ENCODE results near the gene GOLGA6L7. TPM values are rescaled to one million over a fixed set of nuclear protein-coding genes. Genes with fewer than 3 reads are reported as not detected.

Gene GOLGA6L7
- total RNA-seq, 1 experiment from 2014 or later: not detected

DNA sequence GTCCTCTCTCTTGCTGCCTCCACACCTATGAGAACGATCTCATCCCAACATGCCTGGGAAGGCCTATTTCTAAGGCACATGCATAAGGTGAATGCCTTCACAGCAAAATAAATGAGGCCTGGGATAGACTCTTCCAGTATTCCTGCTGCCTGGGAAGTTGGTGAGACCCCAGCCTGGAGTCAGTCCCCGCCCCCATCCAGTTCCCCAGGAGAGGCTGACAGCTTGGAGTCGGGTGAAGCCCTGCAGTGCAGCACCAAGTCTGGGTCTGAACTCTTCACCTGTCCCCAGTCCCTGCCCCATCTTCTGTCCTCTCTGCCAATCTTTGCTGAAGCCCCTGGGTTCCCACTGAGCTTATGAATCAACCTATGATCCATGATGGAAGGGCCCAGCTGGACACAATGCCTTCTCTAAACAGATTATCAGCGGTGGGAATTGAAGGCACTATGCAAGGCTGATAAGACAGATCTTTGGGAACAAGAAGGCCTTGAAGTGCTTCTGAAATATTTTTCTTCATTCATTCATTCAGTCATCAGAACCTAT is 27.1 kb upstream of the GOLGA6L7 start:
- no peak overlapping the region for H3K4me3 Mint-ChIP-seq (ENCODE audit: unreplicated experiment)
- no peak for DNase-seq

DNA sequence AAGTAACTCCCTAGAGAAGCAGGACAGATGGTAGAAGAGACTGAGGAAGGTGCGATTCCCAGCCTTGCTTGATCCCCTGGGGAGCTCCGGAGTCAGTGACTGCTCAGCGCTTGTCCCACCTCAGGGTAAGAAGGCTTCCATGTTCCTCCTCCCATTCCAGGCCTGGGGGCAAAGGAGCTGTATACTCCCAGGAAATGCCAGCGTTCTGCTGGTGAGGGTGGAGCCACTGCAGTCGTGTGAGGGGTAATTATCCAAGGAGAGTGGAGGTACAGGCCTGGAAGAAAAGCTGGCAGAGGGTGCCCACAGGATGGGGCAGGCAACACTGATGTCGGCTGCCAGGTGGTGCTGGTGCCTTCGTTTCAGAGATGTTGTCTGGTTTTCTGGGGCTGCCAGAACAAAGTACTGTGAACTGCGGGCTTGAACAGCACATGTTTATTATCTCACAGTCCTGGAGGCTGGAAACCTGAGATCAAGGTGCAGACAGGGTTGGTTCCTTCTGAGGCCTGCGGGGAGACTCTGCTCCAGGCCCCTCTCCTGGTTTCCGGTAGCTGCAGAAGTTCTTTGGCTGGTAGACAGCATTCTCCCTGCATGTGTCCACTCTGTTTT is 25.2 kb upstream of the GOLGA6L7 start:
- no peak overlapping the region for H3K4me3 Mint-ChIP-seq (ENCODE audit: unreplicated experiment)
- H3K9me3 Mint-ChIP-seq (ENCODE audit: unreplicated experiment): peaks cover under 1% of the 10 kb centered on the region
- BruUV-seq (replicated peaks): no TSS peak
- no peaks in the 10 kb centered on the region for H3K9me3 ChIP-seq
- ChIA-PET POLR2A (no interaction called here), CTCF (no interaction called here)
- TF ChIP-seq, protein P1, sequence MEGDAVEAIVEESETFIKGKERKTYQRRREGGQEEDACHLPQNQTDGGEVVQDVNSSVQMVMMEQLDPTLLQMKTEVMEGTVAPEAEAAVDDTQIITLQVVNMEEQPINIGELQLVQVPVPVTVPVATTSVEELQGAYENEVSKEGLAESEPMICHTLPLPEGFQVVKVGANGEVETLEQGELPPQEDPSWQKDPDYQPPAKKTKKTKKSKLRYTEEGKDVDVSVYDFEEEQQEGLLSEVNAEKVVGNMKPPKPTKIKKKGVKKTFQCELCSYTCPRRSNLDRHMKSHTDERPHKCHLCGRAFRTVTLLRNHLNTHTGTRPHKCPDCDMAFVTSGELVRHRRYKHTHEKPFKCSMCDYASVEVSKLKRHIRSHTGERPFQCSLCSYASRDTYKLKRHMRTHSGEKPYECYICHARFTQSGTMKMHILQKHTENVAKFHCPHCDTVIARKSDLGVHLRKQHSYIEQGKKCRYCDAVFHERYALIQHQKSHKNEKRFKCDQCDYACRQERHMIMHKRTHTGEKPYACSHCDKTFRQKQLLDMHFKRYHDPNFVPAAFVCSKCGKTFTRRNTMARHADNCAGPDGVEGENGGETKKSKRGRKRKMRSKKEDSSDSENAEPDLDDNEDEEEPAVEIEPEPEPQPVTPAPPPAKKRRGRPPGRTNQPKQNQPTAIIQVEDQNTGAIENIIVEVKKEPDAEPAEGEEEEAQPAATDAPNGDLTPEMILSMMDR (IDR thresholded peaks at IDR 0.05; ENCODE audit: insufficient read depth in 1 of 2, low read depth in 1 of 2, low read length in 1 of 2, severe bottlenecking in 1 of 2, unreplicated experiment in 1 of 2): no peak
- no peaks in the 10 kb centered on the region for H3K36me3 ChIP-seq (ENCODE audit: control insufficient read depth, insufficient read depth, low read length)
- no peak overlapping the region for H3K27ac Mint-ChIP-seq (ENCODE audit: unreplicated experiment)
- H3K27me3 Mint-ChIP-seq (ENCODE audit: insufficient read depth, unreplicated experiment): no peaks in the 10 kb centered on the region
- H3K4me3 ChIP-seq (ENCODE audit: low read depth, low read length): no peak overlapping the region
- H3K4me1 Mint-ChIP-seq (ENCODE audit: low read depth, unreplicated experiment): no peaks in the 10 kb centered on the region
- H3K27me3 ChIP-seq (replicated peaks; ENCODE audit: control insufficient read depth, insufficient read depth, low read length): no peaks in the 10 kb centered on the region
- intact Hi-C loops (cut with micrococcal nuclease; ENCODE audit: unreplicated experiment): no loop called here
- no peaks in the 10 kb centered on the region for H3K4me1 ChIP-seq
- H3K36me3 Mint-ChIP-seq (ENCODE audit: insufficient read depth, unreplicated experiment): peaks cover 5% of the 10 kb centered on the region
- DNase-seq: no peak

More for the DNA sequence above, 27.1 kb upstream of the GOLGA6L7 start:
- ChIA-PET POLR2A (no interaction called here), CTCF (no interaction called here)
- H3K27me3 ChIP-seq (replicated peaks; ENCODE audit: control insufficient read depth, insufficient read depth, low read length): no peaks in the 10 kb centered on the region
- no peaks in the 10 kb centered on the region for H3K9me3 ChIP-seq
- Mint-ChIP-seq H3K27ac (ENCODE audit: unreplicated experiment) (no peak overlapping the region), H3K27me3 (ENCODE audit: insufficient read depth, unreplicated experiment) (no peaks in the 10 kb centered on the region), H3K4me1 (ENCODE audit: low read depth, unreplicated experiment) (no peaks in the 10 kb centered on the region), H3K9me3 (ENCODE audit: unreplicated experiment) (no peaks in the 10 kb centered on the region), H3K36me3 (ENCODE audit: insufficient read depth, unreplicated experiment) (peaks cover 5% of the 10 kb centered on the region)
- no TSS peak for BruUV-seq (replicated peaks)
- intact Hi-C loops (cut with micrococcal nuclease; ENCODE audit: unreplicated experiment): no loop called here
- no peak overlapping the region for H3K4me3 ChIP-seq (ENCODE audit: low read depth, low read length)
- TF ChIP-seq, protein P1 (IDR thresholded peaks at IDR 0.05; ENCODE audit: insufficient read depth in 1 of 2, low read depth in 1 of 2, low read length in 1 of 2, severe bottlenecking in 1 of 2, unreplicated experiment in 1 of 2): no peak
- no peaks in the 10 kb centered on the region for H3K4me1 ChIP-seq
- H3K36me3 ChIP-seq (ENCODE audit: control insufficient read depth, insufficient read depth, low read length): no peaks in the 10 kb centered on the region

DNA sequence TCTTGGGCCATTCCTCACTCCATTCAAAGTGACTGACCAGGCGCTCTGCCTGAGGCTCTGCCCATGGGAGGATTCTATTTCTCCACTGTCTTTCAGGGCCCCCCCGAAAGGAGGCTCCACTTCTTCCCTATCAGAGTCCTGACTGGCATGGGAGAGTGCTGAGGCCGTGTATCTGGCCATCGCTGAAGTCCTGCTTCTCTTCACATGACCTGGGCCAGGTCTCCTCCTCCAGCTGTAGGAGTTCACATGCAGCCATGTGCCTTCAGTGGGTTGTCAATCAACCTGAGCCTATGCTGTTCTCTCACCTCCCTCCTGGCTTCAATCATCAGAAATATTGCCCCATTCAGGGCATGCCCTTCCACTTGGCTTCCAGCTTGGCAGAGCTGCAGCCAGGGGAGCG is 24.6 kb upstream of the GOLGA6L7 start:
- BruUV-seq (replicated peaks): no TSS peak
- no peaks in the 10 kb centered on the region for H3K36me3 ChIP-seq (ENCODE audit: control insufficient read depth, insufficient read depth, low read length)
- intact Hi-C loops (cut with micrococcal nuclease; ENCODE audit: unreplicated experiment): no loop called here
- TF ChIP-seq, protein P1 (IDR thresholded peaks at IDR 0.05; ENCODE audit: insufficient read depth in 1 of 2, low read depth in 1 of 2, low read length in 1 of 2, severe bottlenecking in 1 of 2, unreplicated experiment in 1 of 2): no peak
- POLR2A ChIA-PET: no interaction called here
- peaks cover 5% of the 10 kb centered on the region for H3K36me3 Mint-ChIP-seq (ENCODE audit: insufficient read depth, unreplicated experiment)
- CTCF ChIA-PET: no interaction called here
- peaks cover 7% of the 10 kb centered on the region for H3K9me3 Mint-ChIP-seq (ENCODE audit: unreplicated experiment)
- no peak overlapping the region for H3K27ac Mint-ChIP-seq (ENCODE audit: unreplicated experiment)
- no peak overlapping the region for H3K4me3 ChIP-seq (ENCODE audit: low read depth, low read length)
- no peaks in the 10 kb centered on the region for H3K4me1 ChIP-seq
- H3K27me3 ChIP-seq (replicated peaks; ENCODE audit: control insufficient read depth, insufficient read depth, low read length): no peaks in the 10 kb centered on the region
- no peaks in the 10 kb centered on the region for H3K4me1 Mint-ChIP-seq (ENCODE audit: low read depth, unreplicated experiment)
- no peaks in the 10 kb centered on the region for H3K9me3 ChIP-seq
- DNase-seq: no peak
- no peak overlapping the region for H3K4me3 Mint-ChIP-seq (ENCODE audit: unreplicated experiment)
- no peaks in the 10 kb centered on the region for H3K27me3 Mint-ChIP-seq (ENCODE audit: insufficient read depth, unreplicated experiment)

All from Caco-2 (cell line).